ENCODE data around the gene PCDH11Y. TPM values are rescaled to one million over a fixed set of nuclear protein-coding genes. Genes with fewer than 3 reads are reported as not detected.

The PCDH11Y gene
- total RNA-seq, 1 experiment from 2014 or later = not detected

Small RNA genes within 50 kb of the gene (small RNA-seq; reads per million reads assigned to genes)
- gene RNU2-57P (0 reads per million in 2 experiments), gene SNX3P1Y (0 reads per million in 2 experiments)

All from SK-MEL-5 (cell line).